A549 treated with Hydrocortisone at 1 μM for 4 hours (cell line): ENCODE measurements around the gene SLC9A3. TPM values are rescaled to one million over a fixed set of nuclear protein-coding genes. Genes with fewer than 3 reads are reported as not detected.

Experiments
- total RNA-seq: library from RNA; stranded (reverse); fragments of 200-300 nt; extraction: Qiagen RNA extraction; gene quantifications from 5 replicates; pipeline ENCODE4 v1.2.3, GENCODE V29; 2022

The SLC9A3 gene
- 2.2 to 2.5 TPM (median 2.2 TPM) in 5 replicates for total RNA-seq

GRCh38 chr5:524234-524972 lies at the start of gene SLC9A3:
SLC9A3 (minus strand) TSS chr5:524449.

GRCh38 chr5:442335-443238 lies 81.7 kb downstream of the SLC9A3 start, which contains the start of gene EXOC3:
EXOC3 (plus strand) TSS chr5:443176; CDS start chr5:446206, 3,030 bp downstream.

Other genes with a start within 250 kb of the SLC9A3 start
- 3.9 to 5.5 TPM (median 5.2 TPM) in 5 replicates for gene AHRR, start 202.7 kb downstream of the SLC9A3 start, total RNA-seq
- 28.4 to 33.7 TPM (median 32.2 TPM) in 5 replicates for gene EXOC3, start 81.3 kb downstream of the SLC9A3 start, total RNA-seq
- gene CEP72, start 87.9 kb upstream of the SLC9A3 start, total RNA-seq: 8.7 to 11.1 TPM (median 10.2 TPM) in 5 replicates
- gene TPPP, start 168.9 kb upstream of the SLC9A3 start, total RNA-seq: 6.4 to 7.4 TPM (median 7.2 TPM) in 5 replicates